HG03571 (cell line): ENCODE data around the gene ABHD14A.
A peak's percentile ranks its signal among the peaks of the same experiment; 100 is the strongest.

Experiments
- ATAC-seq: cut with Tn5 transposase; IDR thresholded peaks from one replicate; pipeline ENCODE4 v1.9.1; 2021; ENCODE audit not compliant: unreplicated experiment

The ABHD14A gene

GRCh38 chr3:51968883-51969678 is 5.8 kb upstream of the ABHD14A start:
- ATAC-seq = no peak

GRCh38 chr3:51969841-51970240 is 5.0 kb upstream of the ABHD14A start:
- no peak for ATAC-seq

GRCh38 chr3:51970606-51971300 is 4.1 kb upstream of the ABHD14A start:
- no peak for ATAC-seq

GRCh38 chr3:51971350-51971749 is 3.5 kb upstream of the ABHD14A start:
- no peak for ATAC-seq

GRCh38 chr3:51974277-51974962 is 444 bp upstream of the ABHD14A start:
- ATAC-seq = no peak

- ATAC-seq = no peak
Measured at GRCh38 chr3:51975852-51976549, 1.1 kb downstream of the ABHD14A start.

GRCh38 chr3:51977446-51978142 is 2.7 kb downstream of the ABHD14A start:
- ATAC-seq = no peak

- no peak for ATAC-seq
Measured at GRCh38 chr3:51978143-51978502, 3.3 kb downstream of the ABHD14A start.

GRCh38 chr3:51980253-51980652 is 5.4 kb downstream of the ABHD14A start:
- no peak for ATAC-seq

GRCh38 chr3:51982352-51982837 is 7.5 kb downstream of the ABHD14A start:
- peak; percentile 48 for ATAC-seq

GRCh38 chr3:51982838-51983577 is 8.1 kb downstream of the ABHD14A start, which contains the start of gene ACY1:
ACY1 (plus strand) TSS chr3:51983535; CDS start chr3:51984065, 530 bp downstream.
- ATAC-seq = peak; percentile 67

GRCh38 chr3:51983578-51984268 is 8.9 kb downstream of the ABHD14A start:
- ATAC-seq = no peak

GRCh38 chr3:51984269-51984647 is 9.4 kb downstream of the ABHD14A start:
- no peak for ATAC-seq

GRCh38 chr3:51985063-51985462 is 10.2 kb downstream of the ABHD14A start:
- no peak for ATAC-seq

- no peak for ATAC-seq
Measured at GRCh38 chr3:51986010-51986947, 11.4 kb downstream of the ABHD14A start.

GRCh38 chr3:51987568-51987967 is 12.7 kb downstream of the ABHD14A start:
- no peak for ATAC-seq

GRCh38 chr3:51988286-51989146 is 13.7 kb downstream of the ABHD14A start:
- ATAC-seq = no peak
